Activated CD4-positive, alpha-beta T cell treated with anti-CD3 and anti-CD28 coated beads, Interleukin-2, amount 50 U/mL, for 1 hour (primary cell): ENCODE measurements around the gene TUBB8.
A peak's percentile ranks its signal among the peaks of the same experiment; 100 is the strongest.
"Not testable (repeated sequence)": the region's sequence is repeated elsewhere in the genome, so short reads cannot be mapped to it uniquely, and the experiment has no call there.

Experiments used
- DNase-seq: peaks from one replicate; pipeline ENCODE4 v3.0.0-alpha.2; 2020

Gene TUBB8

GRCh38 chr10:48996-49395, at the start of gene TUBB8:
TSS of gene TUBB8 (minus strand) at chr10:49296. CDS start at chr10:49238, 58 bp downstream.
- DNase-seq = no peak

GRCh38 chr10:96466-96865, 47.4 kb upstream of the TUBB8 start:
- DNase-seq = no peak

- no peak for DNase-seq
Measured at GRCh38 chr10:95356-96115, 46.4 kb upstream of the TUBB8 start.

- DNase-seq = no peak
Measured at GRCh38 chr10:94613-95012, 45.5 kb upstream of the TUBB8 start.

- DNase-seq = no peak
Measured at GRCh38 chr10:92846-93245, 43.8 kb upstream of the TUBB8 start.

GRCh38 chr10:92153-92552, 43.1 kb upstream of the TUBB8 start:
- no peak for DNase-seq

GRCh38 chr10:91313-91712, 42.2 kb upstream of the TUBB8 start:
- no peak for DNase-seq

GRCh38 chr10:90161-90560, 41.1 kb upstream of the TUBB8 start:
- DNase-seq = no peak

GRCh38 chr10:89248-89647, 40.2 kb upstream of the TUBB8 start:
- no peak for DNase-seq

- no peak for DNase-seq
Measured at GRCh38 chr10:88253-88652, 39.2 kb upstream of the TUBB8 start.

GRCh38 chr10:87177-88080, 38.3 kb upstream of the TUBB8 start:
- DNase-seq = no peak

GRCh38 chr10:86031-86430, 36.9 kb upstream of the TUBB8 start:
- no peak for DNase-seq

GRCh38 chr10:85044-85443, 35.9 kb upstream of the TUBB8 start:
- DNase-seq = no peak

GRCh38 chr10:83930-84530, 34.9 kb upstream of the TUBB8 start:
- no peak for DNase-seq

- no peak for DNase-seq
Measured at GRCh38 chr10:80477-81105, 31.5 kb upstream of the TUBB8 start.

- no peak for DNase-seq
Measured at GRCh38 chr10:79532-80215, 30.6 kb upstream of the TUBB8 start.

GRCh38 chr10:78556-78955, 29.5 kb upstream of the TUBB8 start:
- DNase-seq = no peak

GRCh38 chr10:74266-74621, 25.1 kb upstream of the TUBB8 start:
- DNase-seq = not testable (repeated sequence)

GRCh38 chr10:73543-74265, 24.6 kb upstream of the TUBB8 start:
- DNase-seq = peak; percentile 32

GRCh38 chr10:68156-68555, 19.1 kb upstream of the TUBB8 start:
- not testable (repeated sequence) for DNase-seq

GRCh38 chr10:49926-50325, 830 bp upstream of the TUBB8 start:
- not testable (repeated sequence) for DNase-seq

GRCh38 chr10:47864-48263, 1.2 kb downstream of the TUBB8 start:
- not testable (repeated sequence) for DNase-seq
